Measurements from ENCODE around the gene GMCL2.
"Not testable (repeated sequence)": the region's sequence is repeated elsewhere in the genome, so short reads cannot be mapped to it uniquely, and the experiment has no call there.

GMCL2 gene

DNA sequence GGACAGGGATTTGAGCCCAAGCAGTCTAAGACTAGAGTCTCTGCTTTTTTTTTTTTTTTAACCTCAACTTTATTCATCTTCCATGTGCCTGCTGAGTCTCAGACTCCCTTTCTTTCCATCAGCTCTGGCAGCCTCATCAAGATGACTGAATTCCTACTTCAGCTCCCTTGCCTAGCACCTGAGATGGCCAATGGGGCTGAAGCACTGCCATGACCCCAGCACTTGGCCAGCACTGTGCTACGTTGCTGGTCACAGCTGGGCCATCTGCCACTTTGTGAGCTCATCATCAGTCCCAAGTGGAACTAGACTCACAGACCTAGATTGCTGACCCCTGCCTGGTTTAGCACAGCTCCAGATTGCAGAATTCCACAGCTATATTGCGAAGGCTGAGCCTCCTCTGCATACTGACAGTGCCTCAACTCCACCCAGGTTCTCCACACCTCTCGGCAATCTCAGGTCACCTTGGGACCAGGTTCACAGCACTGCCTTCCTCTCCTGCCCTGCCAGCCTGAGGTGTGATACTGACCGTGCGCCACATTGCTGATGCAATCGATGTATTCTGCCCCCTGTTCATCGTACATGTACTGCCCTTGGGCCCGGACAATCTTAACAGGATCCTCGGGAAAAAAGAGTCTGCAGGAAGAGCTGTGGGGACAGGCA, 43.8 kb upstream of the GMCL2 start:
- Histone ChIP-seq H3K36me3 (ENCODE audit: low read length) (no peaks in the 10 kb centered on the region; the same call in 1 of the 2 replicates), H3K79me2 (ENCODE audit: insufficient read depth, low read length) (peaks cover 27% of the 10 kb centered on the region), H2AFZ (ENCODE audit: low read depth, low read length, severe bottlenecking) (no peak overlapping the region), H3K9me3 (ENCODE audit: insufficient read depth, low read length) (no peaks in the 10 kb centered on the region), H3K4me2 (ENCODE audit: low read depth, low read length, poor library complexity, severe bottlenecking) (peak overlapping the region; percentile 88), H3K27me3 (ENCODE audit: low read length) (no peaks in the 10 kb centered on the region), H3F3A (ENCODE audit: insufficient read depth) (peaks cover 17% of the 10 kb centered on the region), H3K4me3 (ENCODE audit: insufficient read depth, low read length, poor library complexity, severe bottlenecking) (peak overlapping the region; percentile 78), H3K27ac (ENCODE audit: low read depth, low read length) (peak overlapping the region; percentile 75), H3K9me2 (replicated peaks; ENCODE audit: insufficient read depth, low read length) (no peaks in the 10 kb centered on the region), H3K9ac (ENCODE audit: low read length) (peak overlapping the region; percentile 89), H4K20me1 (ENCODE audit: low read depth, low read length) (no peaks in the 10 kb centered on the region)
- TF ChIP-seq, protein P1, sequence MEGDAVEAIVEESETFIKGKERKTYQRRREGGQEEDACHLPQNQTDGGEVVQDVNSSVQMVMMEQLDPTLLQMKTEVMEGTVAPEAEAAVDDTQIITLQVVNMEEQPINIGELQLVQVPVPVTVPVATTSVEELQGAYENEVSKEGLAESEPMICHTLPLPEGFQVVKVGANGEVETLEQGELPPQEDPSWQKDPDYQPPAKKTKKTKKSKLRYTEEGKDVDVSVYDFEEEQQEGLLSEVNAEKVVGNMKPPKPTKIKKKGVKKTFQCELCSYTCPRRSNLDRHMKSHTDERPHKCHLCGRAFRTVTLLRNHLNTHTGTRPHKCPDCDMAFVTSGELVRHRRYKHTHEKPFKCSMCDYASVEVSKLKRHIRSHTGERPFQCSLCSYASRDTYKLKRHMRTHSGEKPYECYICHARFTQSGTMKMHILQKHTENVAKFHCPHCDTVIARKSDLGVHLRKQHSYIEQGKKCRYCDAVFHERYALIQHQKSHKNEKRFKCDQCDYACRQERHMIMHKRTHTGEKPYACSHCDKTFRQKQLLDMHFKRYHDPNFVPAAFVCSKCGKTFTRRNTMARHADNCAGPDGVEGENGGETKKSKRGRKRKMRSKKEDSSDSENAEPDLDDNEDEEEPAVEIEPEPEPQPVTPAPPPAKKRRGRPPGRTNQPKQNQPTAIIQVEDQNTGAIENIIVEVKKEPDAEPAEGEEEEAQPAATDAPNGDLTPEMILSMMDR (IDR thresholded peaks at IDR 0.05; ENCODE audit: insufficient read depth, low read length, poor library complexity, severe bottlenecking): no peak
- TF ChIP-seq EZH2phosphoT487 (conservative IDR thresholded peaks at IDR 0.05; ENCODE audit: low read length): no peak

DNA sequence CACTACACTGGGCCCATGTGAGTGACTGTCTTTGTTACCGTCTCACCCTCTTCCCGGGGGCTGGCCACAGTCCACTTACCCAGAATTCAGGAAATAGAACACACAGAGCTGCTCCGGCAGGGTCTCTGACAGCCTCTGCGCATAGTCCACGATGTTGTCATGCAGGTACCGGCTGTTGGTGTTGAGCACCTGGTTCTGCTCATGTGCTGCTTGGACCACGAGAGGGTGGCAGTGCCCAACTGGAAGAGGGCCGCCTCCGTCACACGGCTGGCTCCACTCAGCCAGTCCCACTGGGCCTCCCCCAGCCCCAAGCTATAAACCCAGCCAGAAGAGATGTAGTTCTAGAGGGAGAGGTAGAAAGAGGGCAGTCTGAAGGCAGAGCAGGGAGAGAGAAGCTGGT, 42.7 kb upstream of the GMCL2 start:
- H3K9me3 ChIP-seq (ENCODE audit: insufficient read depth, low read length): no peaks in the 10 kb centered on the region
- H4K20me1 ChIP-seq (ENCODE audit: low read depth, low read length): no peaks in the 10 kb centered on the region
- H3K79me2 ChIP-seq (ENCODE audit: insufficient read depth, low read length): peaks cover 27% of the 10 kb centered on the region
- H3K36me3 ChIP-seq (ENCODE audit: low read length): no peaks in the 10 kb centered on the region; the same call in 1 of the 2 replicates
- H3K27me3 ChIP-seq (ENCODE audit: low read length): no peaks in the 10 kb centered on the region
- H3K4me3 ChIP-seq (ENCODE audit: insufficient read depth, low read length, poor library complexity, severe bottlenecking): no peak overlapping the region
- no peak overlapping the region for H3K9ac ChIP-seq (ENCODE audit: low read length)
- TF ChIP-seq, protein P1 (IDR thresholded peaks at IDR 0.05; ENCODE audit: insufficient read depth, low read length, poor library complexity, severe bottlenecking): no peak
- no peak for TF ChIP-seq EZH2phosphoT487 (conservative IDR thresholded peaks at IDR 0.05; ENCODE audit: low read length)
- peaks cover 17% of the 10 kb centered on the region for H3F3A ChIP-seq (ENCODE audit: insufficient read depth)
- no peak overlapping the region for H2AFZ ChIP-seq (ENCODE audit: low read depth, low read length, severe bottlenecking)
- H3K27ac ChIP-seq (ENCODE audit: low read depth, low read length): no peak overlapping the region
- no peak overlapping the region for H3K4me2 ChIP-seq (ENCODE audit: low read depth, low read length, poor library complexity, severe bottlenecking)
- H3K9me2 ChIP-seq (replicated peaks; ENCODE audit: insufficient read depth, low read length): no peaks in the 10 kb centered on the region

DNA sequence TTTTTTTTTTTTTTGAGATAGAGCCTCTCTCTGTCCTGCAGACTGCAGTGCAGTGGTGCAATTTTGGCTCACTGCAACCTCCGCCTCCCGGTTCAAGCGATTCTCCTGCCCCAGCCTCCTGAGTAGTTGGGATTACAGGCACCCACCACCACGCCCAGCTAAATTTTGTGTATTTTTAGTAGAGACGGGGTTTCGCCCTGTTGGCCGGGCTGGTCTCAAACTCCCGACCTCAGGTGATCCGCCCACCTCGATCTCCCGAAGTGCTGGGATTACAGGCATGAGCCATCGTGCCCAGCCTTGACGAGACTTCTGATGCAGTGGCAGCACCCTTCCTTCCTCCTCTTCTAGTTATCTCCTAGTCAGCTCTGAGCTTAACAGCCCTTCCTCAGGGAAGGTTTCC, 41.9 kb upstream of the GMCL2 start:
- H3K9ac ChIP-seq (ENCODE audit: low read length); H3K36me3 ChIP-seq (ENCODE audit: low read length); H3K4me3 ChIP-seq (ENCODE audit: insufficient read depth, low read length, poor library complexity, severe bottlenecking); H3K9me2 ChIP-seq (replicated peaks; ENCODE audit: insufficient read depth, low read length); H2AFZ ChIP-seq (ENCODE audit: low read depth, low read length, severe bottlenecking); H3K9me3 ChIP-seq (ENCODE audit: insufficient read depth, low read length); H3K27me3 ChIP-seq (ENCODE audit: low read length); H4K20me1 ChIP-seq (ENCODE audit: low read depth, low read length); H3K27ac ChIP-seq (ENCODE audit: low read depth, low read length); H3K4me2 ChIP-seq (ENCODE audit: low read depth, low read length, poor library complexity, severe bottlenecking): not testable (repeated sequence)
- Histone ChIP-seq H3F3A (ENCODE audit: insufficient read depth) (peaks cover 17% of the 10 kb centered on the region), H3K79me2 (ENCODE audit: insufficient read depth, low read length) (peaks cover 27% of the 10 kb centered on the region)

DNA sequence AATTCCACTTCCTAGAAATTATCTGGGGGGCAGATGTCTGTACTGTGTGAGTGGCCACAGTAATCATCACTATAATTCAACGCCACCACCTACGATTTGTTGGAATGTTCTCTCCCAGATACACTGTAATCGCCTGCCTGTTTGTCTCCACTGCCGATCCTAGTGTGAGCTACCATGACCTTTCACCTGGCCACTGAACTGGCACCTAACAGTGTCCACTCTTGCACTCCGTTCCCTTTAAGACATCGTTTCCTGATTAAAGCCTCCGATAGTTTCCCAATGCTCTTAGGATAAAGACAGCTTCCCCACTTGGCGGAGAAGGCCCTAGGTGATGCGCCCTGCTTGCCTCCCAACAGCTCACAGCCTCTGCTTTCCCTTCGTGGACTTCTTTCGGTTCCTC, 41.4 kb upstream of the GMCL2 start:
- peaks cover 27% of the 10 kb centered on the region for H3K79me2 ChIP-seq (ENCODE audit: insufficient read depth, low read length)
- no peaks in the 10 kb centered on the region; the same call in 1 of the 2 replicates for H3K36me3 ChIP-seq (ENCODE audit: low read length)
- H4K20me1 ChIP-seq (ENCODE audit: low read depth, low read length): no peaks in the 10 kb centered on the region
- peaks cover 12% of the 10 kb centered on the region for H3F3A ChIP-seq (ENCODE audit: insufficient read depth)
- no peaks in the 10 kb centered on the region for H3K27me3 ChIP-seq (ENCODE audit: low read length)
- no peak overlapping the region for H3K4me2 ChIP-seq (ENCODE audit: low read depth, low read length, poor library complexity, severe bottlenecking)
- H3K9me2 ChIP-seq (replicated peaks; ENCODE audit: insufficient read depth, low read length): no peaks in the 10 kb centered on the region
- H3K27ac ChIP-seq (ENCODE audit: low read depth, low read length): no peak overlapping the region
- H3K9ac ChIP-seq (ENCODE audit: low read length): no peak overlapping the region
- H3K4me3 ChIP-seq (ENCODE audit: insufficient read depth, low read length, poor library complexity, severe bottlenecking): no peak overlapping the region
- H3K9me3 ChIP-seq (ENCODE audit: insufficient read depth, low read length): no peaks in the 10 kb centered on the region
- TF ChIP-seq, protein P1 (IDR thresholded peaks at IDR 0.05; ENCODE audit: insufficient read depth, low read length, poor library complexity, severe bottlenecking): no peak
- no peak for TF ChIP-seq EZH2phosphoT487 (conservative IDR thresholded peaks at IDR 0.05; ENCODE audit: low read length)
- no peak overlapping the region for H2AFZ ChIP-seq (ENCODE audit: low read depth, low read length, severe bottlenecking)
